Right lobe of liver (tissue), 6 donors: Measurements from ENCODE around the gene PELO. TPM values are rescaled to one million over a fixed set of nuclear protein-coding genes. Genes with fewer than 3 reads are reported as not detected.

Experiments used
- ATAC-seq, 4 donors: fragments of 200-7000 bp; cut with Tn5 transposase; one replicate each; pipeline ENCODE4 v1.9.1; 2020; ENCODE audit warnings: mild to moderate bottlenecking in 4 of 4, moderate library complexity in 4 of 4
- DNase-seq, 3 donors: peaks; one replicate each; pipeline ENCODE4 v3.0.0-alpha.2; 2020
- H3K27ac ChIP-seq, 3 donors: fragments of 200-600 bp; one replicate each; pipeline ENCODE4 v1.8.0; 2022
- H3K27me3 ChIP-seq, 2 donors: fragments of 200-600 bp; one replicate each; pipeline ENCODE4 v1.8.0; 2022
- H3K36me3 ChIP-seq, 4 donors: fragments of 200-600 bp; sonication (generic) in 1 of 4; one replicate each; pipeline versions ENCODE4 v1.5.1 to v1.8.0; 2017 to 2022; ENCODE audit warnings: control low read depth in 1 of 4
- H3K4me1 ChIP-seq, 4 donors: fragments of 200-600 bp; sonication (generic) in 1 of 4; one replicate each; pipeline versions ENCODE4 v1.5.1 to v1.8.0; 2017 to 2022; ENCODE audit warnings: control low read depth in 1 of 4
- H3K4me3 ChIP-seq, 3 donors: fragments of 200-600 bp; one replicate each; pipeline ENCODE4 v1.8.0; 2022
- H3K9me3 ChIP-seq, 4 donors: fragments of 200-600 bp; sonication (generic) in 1 of 4; one replicate each; pipeline versions ENCODE4 v1.5.1 to v1.8.0; 2017 to 2022; ENCODE audit warnings: control low read depth in 1 of 4
- POLR2A ChIP-seq: fragments of 450-650 bp; IDR thresholded peaks from one replicate; pipeline ENCODE4 v1.6.1; 2017; ENCODE audit warnings: antibody characterized with exemption, mild to moderate bottlenecking
- WGBS: methylation state at CpG from one replicate; pipeline ENCODE4 v1.1.6; 2018; ENCODE audit warnings: low coverage, low lambda C conversion rate; ENCODE audit not compliant: insufficient coverage; ENCODE audit errors: missing lambda C conversion rate; 5-methylcytosine and 5-hydroxymethylcytosine counted together
- intact Hi-C, 2 donors: fragments of 100-400 bp; cut with DNase I; formaldehyde crosslinking; loops; one replicate each; pipeline versions ENCODE4 v1.11.2 to v1.14.1; 2022
- total RNA-seq, 6 experiments: library from RNA; depleted of rRNA in 2 of 6; stranded (reverse); fragments of >200 nt in 2 of 6; fragmentation: NEBNext Ultra II Directional in 3 of 6; extraction: Animal tissue kit (Norgen Biotek cat#: 25700) in 3 of 6; gene quantifications; one replicate each; pipeline versions ENCODE4 v1.1.0 to v1.2.4, GENCODE V29; 2016 to 2023
- TF ChIP-seq, protein P1 (sequence below), 4 donors: fragments of 200-600 bp in 3 of 4; fragments of 450-650 bp in 1 of 4; IDR thresholded peaks; one replicate each; pipeline versions ENCODE4 v1.5.1 to v1.8.0; 2016 to 2022; ENCODE audit warnings: antibody characterized with exemption in 4 of 4, mild to moderate bottlenecking in 2 of 4
- donor health status: DM: no; HTN: yes; CAD: no.
- donor health status: DM: no; HTN: no; CAD: no.
- donor health status: DM: no; HTN: no; CAD: no.
- donor health status: DM: no; HTN: yes; CAD: no.
- donor health status: DM: no; HTN: yes; CAD: no.

Gene PELO
- total RNA-seq, 6 experiments from 2014 or later = 14.6 to 24.6 (median 17.6) TPM

DNA sequence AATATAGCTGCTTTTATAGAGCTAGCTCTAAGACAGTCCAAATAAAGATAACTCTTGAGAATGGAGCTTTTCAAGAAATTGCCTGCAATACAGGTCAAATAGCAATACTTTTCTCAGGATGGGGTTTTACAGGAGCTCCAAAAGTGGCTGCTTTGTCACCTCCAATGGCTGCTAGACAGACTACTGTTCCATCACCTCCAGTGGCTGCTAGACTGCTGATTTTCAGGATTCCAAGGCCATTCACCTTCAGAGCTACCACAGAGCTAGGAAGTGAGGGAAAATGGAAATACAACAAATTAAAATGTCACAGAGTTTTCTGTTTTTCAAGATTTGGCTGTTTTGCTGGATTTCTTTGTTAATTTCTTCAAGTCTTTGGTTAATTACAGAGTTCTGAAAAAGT lies 8.5 kb upstream of the PELO start:
- H3K9me3 ChIP-seq = no peaks in the 10 kb centered on the region
- ATAC-seq (no peak), DNase-seq (no peak)
- TF ChIP-seq, protein P1, sequence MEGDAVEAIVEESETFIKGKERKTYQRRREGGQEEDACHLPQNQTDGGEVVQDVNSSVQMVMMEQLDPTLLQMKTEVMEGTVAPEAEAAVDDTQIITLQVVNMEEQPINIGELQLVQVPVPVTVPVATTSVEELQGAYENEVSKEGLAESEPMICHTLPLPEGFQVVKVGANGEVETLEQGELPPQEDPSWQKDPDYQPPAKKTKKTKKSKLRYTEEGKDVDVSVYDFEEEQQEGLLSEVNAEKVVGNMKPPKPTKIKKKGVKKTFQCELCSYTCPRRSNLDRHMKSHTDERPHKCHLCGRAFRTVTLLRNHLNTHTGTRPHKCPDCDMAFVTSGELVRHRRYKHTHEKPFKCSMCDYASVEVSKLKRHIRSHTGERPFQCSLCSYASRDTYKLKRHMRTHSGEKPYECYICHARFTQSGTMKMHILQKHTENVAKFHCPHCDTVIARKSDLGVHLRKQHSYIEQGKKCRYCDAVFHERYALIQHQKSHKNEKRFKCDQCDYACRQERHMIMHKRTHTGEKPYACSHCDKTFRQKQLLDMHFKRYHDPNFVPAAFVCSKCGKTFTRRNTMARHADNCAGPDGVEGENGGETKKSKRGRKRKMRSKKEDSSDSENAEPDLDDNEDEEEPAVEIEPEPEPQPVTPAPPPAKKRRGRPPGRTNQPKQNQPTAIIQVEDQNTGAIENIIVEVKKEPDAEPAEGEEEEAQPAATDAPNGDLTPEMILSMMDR (IDR thresholded peaks at IDR 0.05) = no peak
- no peak for TF ChIP-seq POLR2A
- no peak overlapping the region for H3K27ac ChIP-seq
- intact Hi-C loops = no loop called here
- no peak overlapping the region for H3K4me3 ChIP-seq
- H3K36me3 ChIP-seq = no peaks in the 10 kb centered on the region
- peaks cover 0 to 6% (median 2%) of the 10 kb centered on the region in 4 donors for H3K4me1 ChIP-seq
- H3K27me3 ChIP-seq = no peaks in the 10 kb centered on the region

DNA sequence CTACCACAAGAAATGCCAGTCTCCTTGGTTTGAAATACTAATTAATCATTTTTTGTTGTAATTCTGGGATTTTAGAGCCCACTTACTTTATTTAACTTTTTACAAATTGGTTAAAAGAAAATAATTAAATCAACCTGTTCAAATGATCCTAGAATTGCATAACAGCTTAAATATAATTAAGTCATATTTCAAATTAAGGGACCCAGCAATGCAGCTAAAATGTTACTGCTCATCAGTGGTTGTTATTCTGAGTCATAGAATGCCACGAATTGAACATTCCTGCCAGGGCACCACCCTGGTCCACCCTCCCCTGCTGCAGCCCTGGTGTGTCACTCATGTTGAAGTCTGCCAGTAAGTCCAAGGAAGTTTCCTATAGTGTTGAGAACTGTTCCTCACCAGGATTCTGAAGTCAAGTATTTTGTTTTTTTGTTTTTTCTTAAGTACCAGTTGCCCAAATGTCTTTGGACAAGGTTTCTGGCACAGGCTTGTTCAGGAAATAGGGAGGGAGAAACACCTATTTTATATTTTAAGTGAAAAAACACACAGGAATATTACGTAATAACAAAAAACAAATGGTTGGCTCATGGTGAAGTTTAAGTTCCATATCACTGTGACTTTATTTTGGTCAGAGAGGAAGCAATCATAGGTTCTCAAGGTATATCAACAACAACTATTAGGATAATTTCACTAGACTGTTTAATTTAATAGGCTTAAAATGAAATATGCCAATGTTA lies 4.3 kb upstream of the PELO start:
- Histone ChIP-seq H3K4me3 (no peak overlapping the region), H3K27me3 (no peaks in the 10 kb centered on the region), H3K4me1 (peaks cover 0 to 13% (median 3%) of the 10 kb centered on the region in 4 donors), H3K27ac (no peak overlapping the region), H3K9me3 (no peaks in the 10 kb centered on the region), H3K36me3 (no peaks in the 10 kb centered on the region)
- no peak for DNase-seq
- intact Hi-C loops = loop anchor here (10.0 kb wide), 2 partner anchors 111 to 131 kb away; no protein-coding TSS in a partner anchor
- no peak for ATAC-seq
- 58% methylated on average over 2 of the region's 2 CpGs for WGBS
- TF ChIP-seq, protein P1 (IDR thresholded peaks at IDR 0.05) = no peak
- no peak for TF ChIP-seq POLR2A

DNA sequence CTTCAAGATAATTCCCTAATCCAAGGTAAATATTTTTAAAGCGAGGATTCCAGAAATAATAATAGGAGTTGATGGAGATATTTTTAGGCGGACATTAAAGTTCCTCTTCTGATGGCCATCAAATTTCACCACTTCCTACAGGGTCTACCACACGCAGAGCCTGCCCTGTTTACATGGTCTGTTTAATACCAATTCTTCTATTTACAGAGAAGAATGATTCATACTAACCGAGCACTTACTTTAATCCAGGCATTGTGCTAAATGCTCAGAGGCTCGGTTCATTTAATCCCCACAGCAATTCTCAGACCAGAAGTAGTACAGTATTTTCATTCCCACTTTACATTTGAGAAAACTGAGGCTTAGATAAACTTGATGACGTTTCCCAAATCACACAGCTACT lies 3.0 kb upstream of the PELO start:
- WGBS = 60% methylated on average over 6 of the region's 6 CpGs
- intact Hi-C loops = loop anchor here (10.0 kb wide), 2 partner anchors 110 to 130 kb away; no protein-coding TSS in a partner anchor
- H3K36me3 ChIP-seq = no peaks in the 10 kb centered on the region

DNA sequence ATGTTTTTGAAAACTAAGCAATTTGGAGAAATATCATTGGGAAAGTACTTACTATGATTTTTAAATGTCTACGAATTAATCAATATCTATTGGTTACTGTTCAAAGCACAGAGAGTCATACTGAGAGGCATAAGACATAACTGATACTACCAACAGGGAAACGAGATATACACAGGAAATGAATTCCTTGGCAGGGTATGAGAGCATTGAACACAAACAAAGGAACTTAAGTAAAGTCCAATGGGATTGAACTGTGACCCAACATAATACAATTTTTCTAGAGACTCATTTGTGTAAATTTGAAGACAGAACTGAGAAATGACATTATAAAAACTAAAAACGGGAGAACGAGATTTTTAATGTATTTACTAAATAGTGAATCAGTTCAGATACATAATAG lies 1.3 kb upstream of the PELO start:
- DNase-seq = no peak
- no peaks in the 10 kb centered on the region for H3K27me3 ChIP-seq
- H3K4me1 ChIP-seq = peaks cover 0 to 30% (median 6%) of the 10 kb centered on the region in 4 donors
- intact Hi-C loops = loop anchor here (10.0 kb wide), 2 partner anchors 108 to 128 kb away; no protein-coding TSS in a partner anchor
- 15% methylated on average over 4 of the region's 4 CpGs for WGBS
- H3K36me3 ChIP-seq = no peaks in the 10 kb centered on the region
- no peaks in the 10 kb centered on the region for H3K9me3 ChIP-seq
- peak in 1 of 4 donors; percentile 15 for ATAC-seq
- TF ChIP-seq, protein P1 (IDR thresholded peaks at IDR 0.05) = no peak
- no peak for TF ChIP-seq POLR2A
- H3K4me3 ChIP-seq = peak overlapping the region in 1 of 3 donors; percentile 67
- H3K27ac ChIP-seq = peak overlapping the region; percentile 88 to 95 (median 92)

More for the DNA sequence above, 3.0 kb upstream of the PELO start:
- H3K4me3 ChIP-seq = no peak overlapping the region
- DNase-seq (no peak), ATAC-seq (no peak)
- no peaks in the 10 kb centered on the region for H3K9me3 ChIP-seq
- H3K27ac ChIP-seq = no peak overlapping the region
- H3K27me3 ChIP-seq = no peaks in the 10 kb centered on the region
- no peak for TF ChIP-seq POLR2A
- TF ChIP-seq, protein P1 (IDR thresholded peaks at IDR 0.05) = no peak
- H3K4me1 ChIP-seq = peaks cover 0 to 14% (median 4%) of the 10 kb centered on the region in 4 donors
